UCSD-AML1 (cell line): ENCODE results near the gene HHAT.

Source experiments
- DNase-seq: peaks from one replicate; lab custom pipeline; 2025; ENCODE audit not compliant: unreplicated experiment; lab: John Stamatoyannopoulos, UW

Gene HHAT

GRCh38 chr1:210698661-210699060 lies 370.0 kb downstream of the HHAT start:
- DNase-seq = no peak

DNA sequence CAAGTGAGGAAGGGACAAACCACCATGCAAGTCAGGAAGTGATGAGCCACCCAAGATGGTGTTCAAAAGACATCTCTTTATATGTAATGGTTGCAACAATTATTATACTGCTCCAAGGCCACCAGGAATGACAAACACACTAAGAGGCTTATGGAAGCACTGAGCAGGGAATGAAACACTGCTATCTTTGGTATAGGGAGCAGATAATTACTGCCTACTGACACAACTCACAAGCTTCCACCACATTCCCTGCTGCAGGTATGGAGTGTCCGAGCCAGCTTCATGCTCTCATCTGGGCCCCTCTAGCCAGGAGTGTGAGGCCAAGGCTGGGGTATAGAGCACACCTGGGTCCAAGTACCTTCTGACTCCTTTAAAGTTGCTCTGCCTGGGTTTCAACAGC lies 371.4 kb downstream of the HHAT start:
- DNase-seq = no peak

GRCh38 chr1:210700511-210700910 lies 371.8 kb downstream of the HHAT start:
- no peak for DNase-seq

- DNase-seq = no peak
These were observed 373.8 kb downstream of the HHAT start for GRCh38 chr1:210702506-210702905.

DNA sequence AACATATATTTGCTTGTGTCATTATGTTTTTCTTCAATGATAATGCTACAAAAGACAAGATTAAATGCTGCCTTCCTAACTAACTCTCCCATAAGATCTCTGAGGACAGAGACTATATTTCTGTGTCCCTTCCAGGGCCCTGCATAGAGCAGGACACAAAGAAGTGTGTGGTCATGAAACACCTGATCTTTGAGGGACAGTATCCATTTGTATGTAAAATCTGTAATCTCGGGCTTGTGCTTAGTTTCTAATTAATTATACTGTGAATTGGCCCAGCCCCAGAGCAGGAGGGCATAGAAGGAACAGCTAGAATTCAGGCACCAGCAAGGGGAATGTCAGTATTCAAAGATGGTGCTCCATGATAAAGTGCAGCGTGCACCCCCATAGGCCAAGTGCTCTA lies 374.9 kb downstream of the HHAT start:
- DNase-seq = no peak

DNA sequence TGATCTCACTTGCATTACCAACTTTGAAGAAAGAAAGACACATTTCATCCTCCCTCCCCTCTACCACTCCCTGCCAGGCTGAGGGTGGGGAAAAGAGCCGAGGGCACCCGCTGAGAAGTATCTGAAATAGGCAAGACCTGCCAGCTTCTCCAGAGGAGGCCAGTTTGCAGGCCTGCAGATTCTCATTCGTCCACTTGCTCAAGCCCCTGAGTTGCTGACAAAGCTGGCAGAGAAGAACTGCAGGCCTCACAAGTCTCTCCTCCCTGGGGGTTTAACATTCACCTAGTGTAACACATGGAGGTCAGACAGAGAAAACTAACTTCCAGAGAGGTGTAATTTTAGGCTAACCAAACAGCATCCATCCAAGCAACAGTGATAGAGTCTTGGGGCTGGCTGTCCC lies 376.4 kb downstream of the HHAT start:
- DNase-seq = no peak

GRCh38 chr1:210706246-210706645 lies 377.5 kb downstream of the HHAT start:
- no peak for DNase-seq

DNA sequence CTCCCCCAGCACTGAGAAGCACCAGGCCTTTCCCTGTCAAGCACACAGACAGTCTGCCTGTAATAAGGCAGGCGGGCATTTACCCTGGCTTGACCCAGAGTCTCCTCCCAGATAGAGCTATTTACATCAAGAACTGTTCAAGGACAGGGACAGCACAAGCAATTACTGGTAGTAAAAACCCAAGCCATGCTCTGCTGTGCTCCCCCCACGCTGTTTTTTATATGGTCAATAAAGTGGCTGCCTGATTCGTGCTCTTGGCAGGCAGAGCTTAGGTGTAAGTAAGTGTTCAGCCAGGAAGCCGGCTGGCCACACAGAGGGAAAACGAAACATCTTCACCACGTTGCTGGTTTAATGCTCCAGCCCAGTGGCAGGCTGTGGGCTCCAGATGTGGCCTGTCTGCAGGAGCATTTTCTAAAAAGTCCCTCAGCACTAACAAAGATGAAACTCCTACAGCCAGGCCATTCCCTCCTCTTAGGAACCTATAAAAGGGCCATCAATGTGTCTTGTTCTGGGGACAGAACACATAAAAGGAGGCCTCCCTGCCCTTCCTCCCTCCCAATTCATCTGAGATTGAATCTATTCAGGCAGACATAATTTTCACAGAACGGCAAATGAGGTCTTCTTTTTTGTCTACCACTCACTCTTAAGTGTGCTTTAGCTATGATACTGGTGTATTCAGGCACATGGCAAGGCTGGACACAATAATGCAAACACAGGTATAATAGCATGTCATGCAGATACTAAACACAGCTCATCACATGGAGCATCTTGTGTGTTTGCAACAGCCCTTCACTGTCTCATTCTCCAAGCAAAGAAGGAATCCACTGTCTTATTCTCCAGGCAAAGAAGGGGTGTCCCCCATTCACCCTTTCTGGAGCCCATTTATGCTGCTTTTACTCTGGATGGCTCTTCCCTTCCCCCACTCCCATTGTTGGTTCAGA lies 378.9 kb downstream of the HHAT start:
- DNase-seq = no peak

DNA sequence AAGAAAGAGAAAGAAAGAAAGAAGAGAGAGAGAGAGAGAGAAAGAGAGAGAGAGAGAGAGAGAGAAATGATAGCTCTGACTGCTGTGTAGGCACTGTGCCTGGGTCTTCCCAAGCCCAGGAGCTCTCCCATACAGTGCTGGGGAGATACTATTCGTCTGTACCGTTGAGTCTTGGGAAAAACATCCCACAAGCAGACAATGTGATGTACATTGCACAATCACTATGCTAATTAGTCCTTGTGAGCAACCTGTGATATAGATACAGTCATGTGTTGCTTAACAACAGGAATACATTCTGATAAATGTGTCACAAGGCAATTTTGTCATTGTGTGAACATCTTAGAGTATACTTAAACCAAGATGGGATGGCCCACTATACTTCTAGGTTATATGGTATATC lies 381.0 kb downstream of the HHAT start:
- no peak for DNase-seq

- no peak for DNase-seq
These were observed 383.3 kb downstream of the HHAT start for GRCh38 chr1:210711825-210712612.

DNA sequence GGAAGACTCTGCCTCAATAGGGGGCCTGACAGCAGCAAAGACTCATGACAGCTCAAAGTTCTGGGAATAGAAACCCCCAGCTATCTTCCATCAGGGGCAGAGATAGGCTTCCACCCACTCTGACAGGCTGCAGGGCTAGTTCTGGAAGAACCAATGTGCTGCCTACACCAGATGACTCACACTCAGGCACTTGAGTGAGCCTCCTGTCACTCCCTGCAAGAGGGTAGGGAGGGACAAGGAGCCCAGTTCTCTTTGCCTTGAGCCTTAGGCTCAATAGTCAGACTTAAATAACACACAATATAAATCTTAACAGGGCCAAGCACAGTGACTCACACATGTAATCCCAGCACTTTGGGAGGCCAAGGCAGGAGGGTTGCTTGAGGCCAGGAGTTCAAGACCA lies 386.4 kb downstream of the HHAT start:
- DNase-seq = no peak

DNA sequence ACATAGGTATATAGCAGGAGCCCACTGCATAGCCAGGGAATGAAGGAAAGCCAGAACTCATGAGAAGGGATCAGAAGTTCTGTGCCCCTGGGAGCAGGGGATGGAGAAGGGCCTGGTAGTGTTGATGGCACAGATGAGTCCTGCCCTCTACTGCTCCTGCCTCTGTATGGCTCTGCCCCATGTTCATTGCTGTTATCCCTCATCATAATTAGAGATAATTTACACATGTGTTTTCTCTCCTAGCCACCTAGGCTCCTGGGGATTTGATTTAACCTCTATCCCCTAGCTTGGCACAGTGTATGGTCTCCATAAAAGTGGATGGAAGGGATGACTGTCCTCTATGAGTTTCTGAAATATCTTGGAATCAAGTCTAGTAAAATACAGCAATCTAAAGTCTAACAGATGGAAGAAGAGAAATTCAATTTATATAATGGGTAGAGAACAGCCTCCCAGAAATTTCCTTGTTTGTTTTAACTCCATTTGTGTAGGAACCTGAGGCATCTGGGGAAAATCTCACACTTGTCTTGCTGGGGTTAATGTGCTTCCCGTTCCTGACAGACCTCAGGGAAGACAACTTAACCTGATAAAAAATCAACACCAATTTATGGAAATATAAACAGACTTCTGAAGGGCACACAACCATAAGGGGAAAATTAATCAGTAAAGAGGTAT lies 393.8 kb downstream of the HHAT start:
- no peak for DNase-seq

GRCh38 chr1:210723646-210724045 lies 394.9 kb downstream of the HHAT start:
- DNase-seq = no peak

- DNase-seq = no peak
These were observed 396.1 kb downstream of the HHAT start for GRCh38 chr1:210724768-210725167.
